IMR-90 (cell line): ENCODE results near the gene WNT9B. TPM values are rescaled to one million over a fixed set of nuclear protein-coding genes. Genes with fewer than 3 reads are reported as not detected.

ENCODE experiments used
- ATAC-seq: fragments of 200-7000 bp; cut with Tn5 transposase; 2 replicates; pipeline ENCODE4 v1.9.1; 2020; ENCODE audit warnings: low read depth, mild to moderate bottlenecking, moderate library complexity
- BruUV-seq: library from RNA; stranded (reverse); fragments of 400-500 nt; replicated peaks from 2 replicates; lab custom pipeline; 2021; lab: Mats Ljungman, UMichigan
- CTCF ChIA-PET: fragments of 300-600 bp; formaldehyde crosslinking; extraction: SDS; loops from one replicate; lab custom pipeline; 2021; ENCODE audit warnings: antibody characterized with exemption; lab: Yijun Ruan, JAX
- POLR2A ChIA-PET: fragments of 300-600 bp; sonication (Branson Sonifier 250); formaldehyde crosslinking; loops from one replicate; lab custom pipeline; 2022; ENCODE audit warnings: antibody characterized with exemption; ENCODE audit not compliant: unreplicated experiment; lab: Charles Lee
- DNase-seq: peaks from one replicate; pipeline ENCODE4 v3.0.0; 2013
- H2AFZ ChIP-seq: replicated peaks from 2 replicates; pipeline ENCODE3; 2013; ENCODE audit warnings: low read length, mild to moderate bottlenecking; ENCODE audit not compliant: poor library complexity
- H2AK5ac ChIP-seq: 2 replicates; pipeline ENCODE4 v1.6.1; 2013; ENCODE audit warnings: low read depth, low read length, inconsistent platforms
- H2AK9ac ChIP-seq: replicated peaks from 2 replicates; pipeline ENCODE3; 2013; ENCODE audit warnings: mild to moderate bottlenecking, low read depth, low read length, moderate library complexity; ENCODE audit not compliant: poor library complexity
- H2BK120ac ChIP-seq: 2 replicates; pipeline ENCODE4 v1.6.1; 2013; ENCODE audit warnings: low read depth, low read length, inconsistent platforms
- H2BK15ac ChIP-seq: 3 replicates; pipeline ENCODE4 v1.6.1; 2013; ENCODE audit warnings: low read depth, low read length, inconsistent platforms
- H2BK20ac ChIP-seq: 2 replicates; pipeline ENCODE4 v1.6.1; 2013; ENCODE audit warnings: low read depth, mild to moderate bottlenecking, inconsistent platforms, low read length, moderate library complexity
- H2BK5ac ChIP-seq: 2 replicates; pipeline ENCODE4 v1.6.1; 2013; ENCODE audit warnings: mild to moderate bottlenecking, low read depth, low read length, inconsistent platforms; ENCODE audit not compliant: poor library complexity, severe bottlenecking
- H3K14ac ChIP-seq: replicated peaks from 2 replicates; pipeline ENCODE4 v1.6.1; 2013; ENCODE audit warnings: low read depth, low read length, inconsistent platforms
- H3K18ac ChIP-seq: 2 replicates; pipeline ENCODE4 v1.6.1; 2013; ENCODE audit warnings: low read depth, low read length, control low read depth
- H3K23ac ChIP-seq: 2 replicates; pipeline ENCODE4 v1.6.1; 2013; ENCODE audit warnings: low read depth, low read length, inconsistent platforms
- H3K27ac ChIP-seq: 2 replicates; pipeline ENCODE4 v1.5.1; 2013; ENCODE audit warnings: mild to moderate bottlenecking, control low read depth, low read length; ENCODE audit not compliant: insufficient read depth
- H3K27me3 ChIP-seq: 2 replicates; pipeline ENCODE4 v1.6.1; 2013; ENCODE audit warnings: low read length; ENCODE audit not compliant: control insufficient read depth, insufficient read depth
- H3K36me3 ChIP-seq: 2 replicates; pipeline ENCODE4 v1.6.1; 2013; ENCODE audit warnings: low read length, mixed read lengths; ENCODE audit not compliant: control insufficient read depth, insufficient read depth
- H3K4ac ChIP-seq: 2 replicates; pipeline ENCODE4 v1.6.1; 2013; ENCODE audit warnings: low read depth, low read length, inconsistent platforms
- H3K4me1 ChIP-seq: 2 replicates; pipeline ENCODE4 v1.6.1; 2013; ENCODE audit warnings: low read length, mixed read lengths; ENCODE audit not compliant: control insufficient read depth, insufficient read depth
- H3K4me2 ChIP-seq: 2 replicates; pipeline ENCODE4 v1.6.1; 2013; ENCODE audit warnings: low read depth, mild to moderate bottlenecking, control low read depth, low read length, moderate library complexity
- H3K4me3 ChIP-seq: 2 replicates; pipeline ENCODE4 v1.5.1; 2013; ENCODE audit warnings: low read depth, mild to moderate bottlenecking, control low read depth, low read length, moderate library complexity; ENCODE audit not compliant: insufficient read depth
- H3K56ac ChIP-seq: 2 replicates; pipeline ENCODE4 v1.6.1; 2013; ENCODE audit warnings: low read length, inconsistent platforms; ENCODE audit not compliant: insufficient read depth; ENCODE audit errors: extremely low read depth
- H3K79me1 ChIP-seq, 2 experiments: 2 replicates each; pipeline ENCODE4 v1.6.1; 2013; ENCODE audit warnings: low read length in 2 of 2, inconsistent platforms in 1 of 2, low read depth in 1 of 2
- H3K9ac ChIP-seq: 2 replicates; pipeline ENCODE4 v1.6.1; 2013; ENCODE audit warnings: low read depth, low read length, control low read depth
- H3K9me1 ChIP-seq: 2 replicates; pipeline ENCODE4 v1.6.1; 2013; ENCODE audit warnings: low read length, inconsistent platforms; ENCODE audit not compliant: insufficient read depth
- H3K9me3 ChIP-seq: 2 replicates; pipeline ENCODE4 v1.6.1; 2013; ENCODE audit warnings: low read length; ENCODE audit not compliant: control insufficient read depth, insufficient read depth
- H4K20me1 ChIP-seq: 2 replicates; pipeline ENCODE4 v1.6.1; 2013; ENCODE audit warnings: low read length, inconsistent platforms; ENCODE audit not compliant: insufficient read depth
- H4K5ac ChIP-seq: 2 replicates; pipeline ENCODE4 v1.6.1; 2013; ENCODE audit warnings: mild to moderate bottlenecking, low read depth, low read length, control low read depth
- H4K8ac ChIP-seq, 2 experiments: 2 replicates each; pipeline ENCODE4 v1.6.1; 2013; ENCODE audit warnings: low read depth in 2 of 2, low read length in 2 of 2, control low read depth in 1 of 2, inconsistent platforms in 1 of 2
- H4K91ac ChIP-seq: 2 replicates; pipeline ENCODE4 v1.6.1; 2013; ENCODE audit warnings: low read depth, low read length, inconsistent platforms; ENCODE audit not compliant: insufficient read depth
- BHLHE40 ChIP-seq: fragments of 150-350 bp; IDR thresholded peaks from 2 replicates; pipeline ENCODE4 v1.6.1; 2016; ENCODE audit warnings: mild to moderate bottlenecking, low read depth, low read length
- CEBPB ChIP-seq: IDR thresholded peaks from 2 replicates; pipeline ENCODE4 v1.6.1; 2012; ENCODE audit warnings: low read depth, low read length, improper control_type of control experiment
- CHD1 ChIP-seq: IDR thresholded peaks from 2 replicates; pipeline ENCODE4 v1.6.1; 2012; ENCODE audit warnings: low read depth, low read length, improper control_type of control experiment
- ELK1 ChIP-seq: fragments of 150-350 bp; IDR thresholded peaks from 2 replicates; pipeline ENCODE4 v1.6.1; 2016; ENCODE audit warnings: low read depth, mild to moderate bottlenecking, low read length, moderate library complexity, borderline replicate concordance
- FOS ChIP-seq: fragments of 150-350 bp; IDR thresholded peaks from 2 replicates; pipeline ENCODE4 v1.6.1; 2016; ENCODE audit warnings: low read depth, low read length
- MAFK ChIP-seq: IDR thresholded peaks from 2 replicates; pipeline ENCODE4 v1.6.1; 2012; ENCODE audit warnings: low read depth, low read length, improper control_type of control experiment
- MAZ ChIP-seq: IDR thresholded peaks from 2 replicates; pipeline ENCODE4 v1.6.1; 2012; ENCODE audit warnings: low read depth, mild to moderate bottlenecking, low read length, improper control_type of control experiment, moderate library complexity, borderline replicate concordance
- MXI1 ChIP-seq: IDR thresholded peaks from 2 replicates; pipeline ENCODE4 v1.6.1; 2012; ENCODE audit warnings: low read depth, mild to moderate bottlenecking, low read length, moderate library complexity, borderline replicate concordance
- NFE2L2 ChIP-seq: fragments of 150-350 bp; IDR thresholded peaks from 2 replicates; pipeline ENCODE4 v1.6.1; 2016; ENCODE audit warnings: low read depth, mild to moderate bottlenecking, low read length
- POLR2A ChIP-seq: IDR thresholded peaks from 2 replicates; pipeline ENCODE4 v1.6.1; 2012; ENCODE audit warnings: mild to moderate bottlenecking, low read depth, low read length
- RAD21 ChIP-seq: IDR thresholded peaks from 2 replicates; pipeline ENCODE4 v1.6.1; 2012; ENCODE audit warnings: low read length, improper control_type of control experiment
- RCOR1 ChIP-seq: IDR thresholded peaks from 2 replicates; pipeline ENCODE4 v1.6.1; 2012; ENCODE audit warnings: mild to moderate bottlenecking, low read length, improper control_type of control experiment; ENCODE audit not compliant: insufficient replicate concordance
- RFX5 ChIP-seq: IDR thresholded peaks from 2 replicates; pipeline ENCODE4 v1.8.0; 2012; ENCODE audit warnings: low read depth, mild to moderate bottlenecking, low read length, moderate library complexity
- SMC3 ChIP-seq: fragments of 150-350 bp; IDR thresholded peaks from 2 replicates; pipeline ENCODE4 v1.6.1; 2016; ENCODE audit warnings: low read depth, mild to moderate bottlenecking, antibody characterized with exemption, low read length, moderate library complexity
- USF2 ChIP-seq: fragments of 150-350 bp; IDR thresholded peaks from 2 replicates; pipeline ENCODE4 v1.6.1; 2017; ENCODE audit warnings: mild to moderate bottlenecking, antibody characterized with exemption, low read length, low read depth
- WGBS, 2 experiments: methylation state at CpG; one replicate each; pipeline versions ENCODE4 v1.1.5 to v1.1.7; 2013; ENCODE audit warnings: missing lambda C conversion rate in 2 of 2; ENCODE audit not compliant: insufficient read length in 1 of 2; ENCODE audit errors: extremely low coverage in 2 of 2; 5-methylcytosine and 5-hydroxymethylcytosine counted together
- dilution Hi-C: fragments of 300-500 bp; cut with HindIII; formaldehyde crosslinking; loops from one replicate; pipeline ENCODE4 v1.14.3; 2018; ENCODE audit warnings: low sequenced_read_pairs; ENCODE audit not compliant: unreplicated experiment
- in situ Hi-C: fragments of 300-500 bp; cut with MboI; formaldehyde crosslinking; loops from 3 replicates; pipeline ENCODE4 v1.14.3; 2019; ENCODE audit warnings: low sequenced_read_pairs, inconsistent platforms, mixed read lengths
- intact Hi-C: fragments of 100-400 bp; cut with micrococcal nuclease; formaldehyde crosslinking; loops from 2 replicates; pipeline ENCODE4 v1.10.0; 2022
- polyA plus RNA-seq, 3 experiments: library from polyadenylated mRNA; depleted of rRNA; stranded (reverse); fragments of >200 nt; gene quantifications; 2 replicates each; pipeline ENCODE4 v1.2.3, GENCODE V29; 2012; ENCODE audit warnings: low replicate concordance in 1 of 3
- total RNA-seq: library from RNA; depleted of rRNA; stranded (reverse); fragments of >200 nt; gene quantifications from 2 replicates; pipeline ENCODE4 v1.2.3, GENCODE V29; 2012
- TF ChIP-seq, protein P1 (sequence below): conservative IDR thresholded peaks from 2 replicates; pipeline ENCODE4 v1.5.1; 2012; ENCODE audit warnings: mild to moderate bottlenecking, low read depth, low read length, improper control_type of control experiment

The WNT9B gene
- total and polyA plus RNA-seq, 2 of the 4 experiments (the other 2 are of a cell fraction): not detected

- dilution Hi-C loops: no loop called here
- Histone ChIP-seq H3K4ac (no peak overlapping the region), H4K5ac (no peak overlapping the region), H2BK120ac (no peak overlapping the region), H3K4me1 (no peaks in the 10 kb centered on the region), H2AFZ (no peak overlapping the region), H3K18ac (no peak overlapping the region), H4K20me1 (no peaks in the 10 kb centered on the region), H2BK20ac (no peak overlapping the region), H3K9me1 (no peaks in the 10 kb centered on the region), H4K8ac (no peak overlapping the region), H3K79me1 (no peaks in the 10 kb centered on the region), H2AK9ac (no peak overlapping the region), H3K27ac (no peak overlapping the region), H4K91ac (no peak overlapping the region), H2AK5ac (no peak overlapping the region), H2BK5ac (no peak overlapping the region), H3K9me3 (no peaks in the 10 kb centered on the region), H3K14ac (no peak overlapping the region), H3K4me3 (no peak overlapping the region), H3K9ac (no peak overlapping the region), H3K4me2 (no peak overlapping the region), H2BK15ac (no peak overlapping the region), H3K56ac (no peak overlapping the region), H3K23ac (no peak overlapping the region), H3K27me3 (peaks cover 52% of the 10 kb centered on the region), H3K36me3 (no peaks in the 10 kb centered on the region)
- BruUV-seq: no TSS peak
- CTCF ChIA-PET: no interaction called here
- WGBS, 2 experiments: 71% methylated on average over 1 of the region's 3 CpGs; no CpG with 5 or more reads in 1 of the 2 experiments
- ATAC-seq (no peak; the same call in 1 of the 2 replicates), DNase-seq (no peak)
- intact Hi-C loops: no loop called here
- POLR2A ChIA-PET: no interaction called here
- no peak for TF ChIP-seq ELK1
- no peak for TF ChIP-seq RCOR1
- TF ChIP-seq MXI1: no peak
- no peak for TF ChIP-seq SMC3
- no peak for TF ChIP-seq NFE2L2
- no peak for TF ChIP-seq RFX5
- TF ChIP-seq, protein P1, sequence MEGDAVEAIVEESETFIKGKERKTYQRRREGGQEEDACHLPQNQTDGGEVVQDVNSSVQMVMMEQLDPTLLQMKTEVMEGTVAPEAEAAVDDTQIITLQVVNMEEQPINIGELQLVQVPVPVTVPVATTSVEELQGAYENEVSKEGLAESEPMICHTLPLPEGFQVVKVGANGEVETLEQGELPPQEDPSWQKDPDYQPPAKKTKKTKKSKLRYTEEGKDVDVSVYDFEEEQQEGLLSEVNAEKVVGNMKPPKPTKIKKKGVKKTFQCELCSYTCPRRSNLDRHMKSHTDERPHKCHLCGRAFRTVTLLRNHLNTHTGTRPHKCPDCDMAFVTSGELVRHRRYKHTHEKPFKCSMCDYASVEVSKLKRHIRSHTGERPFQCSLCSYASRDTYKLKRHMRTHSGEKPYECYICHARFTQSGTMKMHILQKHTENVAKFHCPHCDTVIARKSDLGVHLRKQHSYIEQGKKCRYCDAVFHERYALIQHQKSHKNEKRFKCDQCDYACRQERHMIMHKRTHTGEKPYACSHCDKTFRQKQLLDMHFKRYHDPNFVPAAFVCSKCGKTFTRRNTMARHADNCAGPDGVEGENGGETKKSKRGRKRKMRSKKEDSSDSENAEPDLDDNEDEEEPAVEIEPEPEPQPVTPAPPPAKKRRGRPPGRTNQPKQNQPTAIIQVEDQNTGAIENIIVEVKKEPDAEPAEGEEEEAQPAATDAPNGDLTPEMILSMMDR: no peak
- no peak for TF ChIP-seq CEBPB
- no peak for TF ChIP-seq MAFK
- no peak for TF ChIP-seq USF2
- no peak for TF ChIP-seq POLR2A
- no peak for TF ChIP-seq CHD1
- TF ChIP-seq BHLHE40: no peak
- no peak for TF ChIP-seq MAZ
- TF ChIP-seq FOS: no peak
- TF ChIP-seq RAD21: no peak
- in situ Hi-C loops: no loop called here
Measured at GRCh38 chr17:46911311-46911710, 59.9 kb downstream of the WNT9B start.
